Peyer's patch (tissue), 4 donors: ENCODE results near the gene TM9SF4. TPM values are rescaled to one million over a fixed set of nuclear protein-coding genes. Genes with fewer than 3 reads are reported as not detected.
"Not testable (repeated sequence)": the region's sequence is repeated elsewhere in the genome, so short reads cannot be mapped to it uniquely, and the experiment has no call there.

Source experiments
- DNase-seq, 3 donors: peaks; one replicate each; pipeline ENCODE4 v3.0.0-alpha.2; 2017 to 2019
- H3K27ac ChIP-seq, 4 donors: fragments of 200-600 bp; sonication (generic); one replicate each; pipeline ENCODE4 v1.5.1; 2016 to 2019
- H3K27me3 ChIP-seq, 2 donors: fragments of 200-600 bp; sonication (generic); one replicate each; pipeline ENCODE4 v1.5.1; 2019
- H3K36me3 ChIP-seq, 3 donors: fragments of 200-600 bp; sonication (generic); one replicate each; pipeline ENCODE4 v1.5.1; 2016 to 2019
- H3K4me1 ChIP-seq, 4 donors: fragments of 200-600 bp; sonication (generic); one replicate each; pipeline ENCODE4 v1.5.1; 2016 to 2019
- H3K4me3 ChIP-seq, 4 donors: fragments of 200-600 bp; sonication (generic); 1 replicate in 3 of 4; 2 replicates in 1 of 4; pipeline ENCODE4 v1.5.1; 2016 to 2019; ENCODE audit warnings: mild to moderate bottlenecking in 1 of 4
- H3K9me3 ChIP-seq, 4 donors: fragments of 200-600 bp; sonication (generic); one replicate each; pipeline ENCODE4 v1.5.1; 2016 to 2019; ENCODE audit warnings: mild to moderate bottlenecking in 1 of 4
- CTCF ChIP-seq, 6 experiments: fragments of 450-650 bp in 4 of 6; fragments of 200-600 bp in 2 of 6; sonication (generic) in 1 of 6; IDR thresholded peaks; one replicate each; pipeline ENCODE4 v1.5.1; 2017 to 2019; ENCODE audit warnings: antibody characterized with exemption in 6 of 6, mild to moderate bottlenecking in 3 of 6, moderate library complexity in 1 of 6
- POLR2A ChIP-seq, 2 donors: fragments of 450-650 bp; IDR thresholded peaks; one replicate each; pipeline ENCODE4 v1.5.1; 2017; ENCODE audit warnings: antibody characterized with exemption in 2 of 2, mild to moderate bottlenecking in 2 of 2, moderate library complexity in 2 of 2
- total RNA-seq, 4 donors: library from RNA; depleted of rRNA; stranded (reverse); fragments of >200 nt; gene quantifications; one replicate each; pipeline ENCODE4 v1.1.0, GENCODE V29; 2016

The TM9SF4 gene
- total RNA-seq, 4 donors from 2014 or later = 28.9 to 59.5 (median 45.5) TPM

- Histone ChIP-seq H3K36me3 (peaks cover 0 to 6% (median 0%) of the 10 kb centered on the region in 3 donors), H3K27me3 (no peaks in the 10 kb centered on the region), H3K4me1 (peaks cover 0 to 33% (median 2%) of the 10 kb centered on the region in 4 donors), H3K4me3 (no peak overlapping the region), H3K27ac (no peak overlapping the region), H3K9me3 (no peaks in the 10 kb centered on the region)
- no peak for DNase-seq
- no peak for TF ChIP-seq CTCF (IDR thresholded peaks at IDR 0.05)
- TF ChIP-seq POLR2A (IDR thresholded peaks at IDR 0.05) = no peak
Measured at GRCh38 chr20:32115211-32115767, 5.8 kb downstream of the TM9SF4 start.

- TF ChIP-seq POLR2A (IDR thresholded peaks at IDR 0.05) (no peak), CTCF (IDR thresholded peaks at IDR 0.05) (no peak)
- no peak for DNase-seq
- Histone ChIP-seq H3K27ac (no peak overlapping the region), H3K9me3 (no peaks in the 10 kb centered on the region), H3K4me1 (peaks cover 0 to 25% (median 0%) of the 10 kb centered on the region in 4 donors), H3K27me3 (no peaks in the 10 kb centered on the region), H3K4me3 (no peak overlapping the region), H3K36me3 (peaks cover 0 to 6% (median 0%) of the 10 kb centered on the region in 3 donors)
Measured at GRCh38 chr20:32116079-32116521, 6.6 kb downstream of the TM9SF4 start.

- H3K27me3 ChIP-seq, DNase-seq, H3K36me3 ChIP-seq, H3K9me3 ChIP-seq, H3K4me3 ChIP-seq, H3K27ac ChIP-seq: not testable (repeated sequence)
- H3K4me1 ChIP-seq = peaks cover 0 to 18% (median 0%) of the 10 kb centered on the region in 4 donors
Measured at GRCh38 chr20:32116796-32117195, 7.3 kb downstream of the TM9SF4 start.

- H3K27me3 ChIP-seq, H3K9me3 ChIP-seq, H3K4me1 ChIP-seq, H3K36me3 ChIP-seq, H3K27ac ChIP-seq, H3K4me3 ChIP-seq, DNase-seq: not testable (repeated sequence)
Measured at GRCh38 chr20:32118427-32118826, 8.9 kb downstream of the TM9SF4 start.

- no peak overlapping the region for H3K4me3 ChIP-seq
- H3K9me3 ChIP-seq = no peaks in the 10 kb centered on the region
- no peaks in the 10 kb centered on the region for H3K27me3 ChIP-seq
- peaks cover 0 to 6% (median 0%) of the 10 kb centered on the region in 3 donors for H3K36me3 ChIP-seq
- no peak for DNase-seq
- H3K27ac ChIP-seq = no peak overlapping the region
- peaks cover 0 to 4% (median 0%) of the 10 kb centered on the region in 4 donors for H3K4me1 ChIP-seq
- no peak for TF ChIP-seq POLR2A (IDR thresholded peaks at IDR 0.05)
- no peak for TF ChIP-seq CTCF (IDR thresholded peaks at IDR 0.05)
Measured at GRCh38 chr20:32119734-32120133, 10.2 kb downstream of the TM9SF4 start.

- H3K9me3 ChIP-seq, H3K27ac ChIP-seq, H3K27me3 ChIP-seq, H3K4me1 ChIP-seq, DNase-seq, H3K4me3 ChIP-seq, H3K36me3 ChIP-seq: not testable (repeated sequence)
Measured at GRCh38 chr20:32121908-32122307, 12.4 kb downstream of the TM9SF4 start.

- no peak overlapping the region for H3K4me3 ChIP-seq
- no peak overlapping the region for H3K27ac ChIP-seq
- no peak for TF ChIP-seq POLR2A (IDR thresholded peaks at IDR 0.05)
- no peak for TF ChIP-seq CTCF (IDR thresholded peaks at IDR 0.05)
- no peak for DNase-seq
- no peaks in the 10 kb centered on the region for H3K4me1 ChIP-seq
- no peaks in the 10 kb centered on the region for H3K36me3 ChIP-seq
- H3K27me3 ChIP-seq = no peaks in the 10 kb centered on the region
- no peaks in the 10 kb centered on the region for H3K9me3 ChIP-seq
Measured at GRCh38 chr20:32123088-32123487, 13.6 kb downstream of the TM9SF4 start.
